ENCODE data around the gene APMAP.
"Not testable (repeated sequence)": the region's sequence is repeated elsewhere in the genome, so short reads cannot be mapped to it uniquely, and the experiment has no call there.

The APMAP gene

GRCh38 chr20:24951536-24952083 lies 40.9 kb downstream of the APMAP start:
- DNase-seq (ENCODE audit: low read depth) = no peak

DNA sequence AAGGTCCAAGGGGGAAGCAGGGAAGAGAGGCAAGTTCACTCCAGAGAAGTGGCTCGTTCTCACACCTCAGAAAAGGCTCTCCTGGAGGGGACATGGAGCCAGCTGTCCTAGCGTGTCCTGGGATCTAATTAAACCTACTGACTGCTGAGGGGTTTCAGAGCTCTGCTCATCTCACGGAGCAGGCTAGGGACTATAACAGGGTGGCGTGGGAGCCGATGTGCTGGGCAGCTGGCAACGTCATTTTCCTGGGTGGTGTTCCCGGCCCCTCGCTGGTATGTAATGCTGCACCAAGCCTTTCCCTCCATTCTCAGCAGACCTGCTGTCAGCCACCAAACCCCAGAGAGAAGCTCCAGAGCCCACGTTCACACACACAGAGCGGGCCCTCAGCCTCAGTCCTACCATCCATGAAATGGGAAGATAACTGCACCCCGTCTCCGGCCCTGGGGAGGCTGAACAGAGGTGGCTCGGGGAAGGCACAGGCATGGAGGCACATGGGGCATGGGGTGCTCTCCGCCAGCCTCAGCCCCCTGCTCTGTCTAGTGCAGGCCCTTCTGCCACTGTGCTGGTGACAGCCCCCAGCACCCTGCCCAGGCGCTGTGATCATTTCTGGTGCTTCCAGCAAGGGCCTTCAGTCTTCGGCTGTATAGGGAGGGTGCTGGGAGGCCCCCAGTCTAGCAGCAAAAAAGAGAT lies 41.6 kb downstream of the APMAP start:
- no peak for DNase-seq (ENCODE audit: low read depth)

GRCh38 chr20:24950128-24950835 lies 42.3 kb downstream of the APMAP start:
- DNase-seq (ENCODE audit: low read depth) = no peak

GRCh38 chr20:24949756-24950127 lies 42.8 kb downstream of the APMAP start:
- no peak for DNase-seq (ENCODE audit: low read depth)

DNA sequence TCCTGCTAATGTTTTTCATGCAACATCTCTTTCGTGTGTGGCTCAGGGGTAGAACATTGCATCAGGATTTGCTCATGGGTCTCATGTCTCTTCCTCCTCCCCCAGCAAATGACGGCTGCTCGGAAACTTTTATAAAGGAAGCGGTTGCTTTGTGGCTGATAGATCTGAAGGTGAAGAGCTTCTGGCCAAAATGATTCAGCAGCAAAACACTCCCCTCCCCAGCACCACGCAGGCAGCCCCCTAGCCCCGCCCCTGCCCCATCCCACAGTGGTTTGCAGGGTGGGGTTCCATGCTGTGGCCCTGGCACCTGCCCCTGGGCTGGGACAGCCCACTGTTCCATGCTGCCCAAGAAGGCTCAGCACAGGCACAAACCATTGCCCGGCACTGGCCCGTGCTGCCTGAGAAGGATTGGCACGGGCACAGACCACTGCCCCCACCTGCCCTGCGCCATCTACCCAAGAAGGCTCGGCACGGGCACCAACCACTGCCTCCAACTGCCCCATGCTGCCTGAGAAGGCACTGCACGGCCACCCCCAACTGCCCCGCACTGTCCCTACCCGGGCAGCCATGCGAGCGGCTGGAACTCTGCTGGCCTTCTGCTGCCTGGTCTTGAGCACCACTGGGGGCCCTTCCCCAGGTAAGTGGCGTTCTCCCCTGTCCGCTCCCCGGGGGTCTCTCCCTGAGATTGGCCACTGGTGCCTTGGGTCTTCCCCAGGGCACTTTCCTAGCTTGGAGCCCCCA lies 43.4 kb downstream of the APMAP start, which contains the start of gene CST7:
CST7 (plus strand) TSS at position 331 of the 741 bp plus-strand sequence; CDS start at position 568, 237 bp downstream.
- no peak for DNase-seq (ENCODE audit: low read depth)

DNA sequence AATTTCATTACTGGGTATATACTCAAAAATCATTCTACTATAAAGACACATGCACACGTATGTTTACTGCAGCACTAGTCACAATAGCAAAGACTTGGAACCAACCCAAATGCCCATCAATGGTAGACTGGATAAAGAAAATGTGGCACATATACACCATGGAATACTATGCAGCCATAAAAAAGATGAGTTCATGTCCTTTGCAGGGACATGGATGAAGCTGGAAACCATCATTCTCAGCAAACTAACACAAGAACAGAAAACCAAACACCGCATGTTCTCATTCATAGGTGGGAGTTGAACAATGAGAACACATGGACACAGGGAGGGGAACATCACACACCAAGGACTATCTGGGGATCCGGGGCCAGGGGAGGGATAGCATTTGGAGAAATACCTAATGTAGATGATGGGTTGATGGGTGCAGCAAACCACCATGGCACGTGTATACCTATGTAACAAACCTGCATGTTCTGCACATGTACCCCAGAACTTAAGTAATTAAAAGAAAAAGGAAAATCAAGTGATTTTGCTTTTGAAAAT lies 44.1 kb downstream of the APMAP start:
- not testable (repeated sequence) for DNase-seq (ENCODE audit: low read depth)

GRCh38 chr20:24946376-24946775 lies 46.2 kb downstream of the APMAP start:
- not testable (repeated sequence) for DNase-seq (ENCODE audit: low read depth)

GRCh38 chr20:24943731-24944130 lies 48.8 kb downstream of the APMAP start:
- DNase-seq (ENCODE audit: low read depth) = no peak

- DNase-seq (ENCODE audit: low read depth) = no peak
Observed at GRCh38 chr20:24943196-24943595, 49.4 kb downstream of the APMAP start.

DNA sequence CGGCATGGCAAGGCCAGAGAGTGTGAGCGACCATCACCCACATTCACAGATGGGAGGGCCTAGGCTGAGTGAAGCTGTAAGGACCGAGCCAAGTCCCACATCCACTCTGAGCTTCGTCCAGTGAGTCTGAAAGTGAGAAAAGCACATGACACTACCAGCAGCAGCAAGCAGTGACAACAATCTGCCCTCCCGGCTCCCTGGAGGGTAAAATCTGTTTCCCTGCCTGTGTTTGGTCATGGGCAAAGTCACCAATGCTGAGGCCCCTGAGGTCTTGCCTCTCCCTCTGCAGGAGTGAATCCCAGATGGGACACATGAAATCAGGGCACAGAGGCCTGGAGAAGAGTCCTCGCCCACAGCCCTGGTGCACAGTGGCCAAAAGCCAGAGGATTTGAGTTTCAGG lies 49.9 kb downstream of the APMAP start:
- no peak for DNase-seq (ENCODE audit: low read depth)

DNA sequence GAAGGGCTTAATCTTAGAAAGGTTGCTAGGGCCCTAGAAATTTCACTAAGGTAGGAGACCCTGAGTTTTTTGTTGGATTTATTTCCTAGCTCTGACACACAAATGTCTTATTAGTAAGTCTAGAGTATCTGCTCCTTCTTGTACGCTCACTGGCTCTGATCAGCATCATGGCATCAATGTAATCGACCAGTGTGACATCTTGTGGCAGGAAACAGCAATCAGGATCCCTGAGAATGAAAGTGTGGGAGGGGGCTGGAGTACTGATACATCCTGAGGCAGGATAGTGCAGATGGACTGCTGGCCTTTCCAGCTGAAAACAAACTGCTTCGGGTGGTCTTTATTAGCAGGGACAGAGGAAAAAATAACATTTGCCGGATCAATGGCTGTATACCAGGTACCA lies 53.5 kb downstream of the APMAP start:
- no peak for DNase-seq (ENCODE audit: low read depth)

DNA sequence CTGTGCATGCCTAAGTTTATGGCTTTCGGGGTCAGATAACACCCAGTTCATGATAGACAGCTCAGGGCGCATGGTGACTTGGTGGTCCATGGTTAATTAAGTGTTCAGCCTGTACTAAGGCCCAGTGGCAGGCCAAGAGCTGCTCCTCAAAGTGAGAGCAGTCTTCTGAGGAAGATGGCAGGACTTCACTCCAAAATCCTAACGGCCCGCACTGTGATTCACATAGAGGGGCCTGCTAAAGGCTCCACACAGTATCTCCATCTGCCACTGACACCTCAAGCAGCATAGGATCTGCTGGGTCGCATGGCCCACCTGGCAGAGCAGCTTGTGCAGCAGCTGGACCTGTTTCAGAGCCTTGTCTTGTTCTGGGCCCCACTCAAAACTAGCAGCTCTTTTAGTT lies 54.1 kb downstream of the APMAP start:
- no peak for DNase-seq (ENCODE audit: low read depth)

- no peak for DNase-seq (ENCODE audit: low read depth)
Observed at GRCh38 chr20:24937579-24937978, 55.0 kb downstream of the APMAP start.

- DNase-seq (ENCODE audit: low read depth) = no peak
Observed at GRCh38 chr20:24936526-24937407, 55.8 kb downstream of the APMAP start.

DNA sequence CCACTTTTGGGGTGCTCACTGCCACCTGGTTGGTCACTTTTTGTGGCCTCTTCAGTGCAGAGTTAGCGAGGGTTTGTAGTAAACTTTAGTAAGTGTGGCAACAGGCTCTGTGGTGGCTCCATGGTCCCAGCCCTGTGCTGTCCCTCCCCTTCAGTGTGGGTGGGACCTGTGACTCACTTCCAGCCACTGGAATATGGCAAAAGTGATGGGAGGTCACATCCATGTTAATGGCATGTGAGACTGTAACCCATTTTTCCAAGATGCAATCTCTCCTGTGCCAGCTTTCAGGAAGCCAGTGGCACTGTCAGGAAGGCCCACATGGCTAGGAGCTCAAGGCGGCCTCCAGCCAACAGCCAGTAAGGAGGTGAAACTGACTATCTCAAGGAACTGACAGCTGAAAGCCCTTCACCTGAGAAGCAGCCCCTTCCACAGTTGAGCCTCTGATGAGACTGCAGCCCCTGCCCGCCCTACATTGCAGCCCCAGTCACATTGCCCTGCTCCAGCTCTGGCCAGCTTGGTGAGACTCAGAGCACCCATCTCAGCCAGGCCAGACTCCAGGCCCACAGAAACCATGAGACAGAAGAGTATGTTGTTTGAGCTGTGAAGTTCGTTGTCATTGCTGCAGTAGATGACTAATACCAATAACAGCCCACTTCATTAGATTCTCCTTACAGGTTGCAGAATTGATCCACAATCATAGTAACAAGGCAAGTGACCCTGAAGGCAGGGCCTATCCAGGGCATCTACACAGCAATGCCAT lies 56.6 kb downstream of the APMAP start:
- DNase-seq (ENCODE audit: low read depth) = no peak

- no peak for DNase-seq (ENCODE audit: low read depth)
Observed at GRCh38 chr20:24935140-24935539, 57.4 kb downstream of the APMAP start.

DNA sequence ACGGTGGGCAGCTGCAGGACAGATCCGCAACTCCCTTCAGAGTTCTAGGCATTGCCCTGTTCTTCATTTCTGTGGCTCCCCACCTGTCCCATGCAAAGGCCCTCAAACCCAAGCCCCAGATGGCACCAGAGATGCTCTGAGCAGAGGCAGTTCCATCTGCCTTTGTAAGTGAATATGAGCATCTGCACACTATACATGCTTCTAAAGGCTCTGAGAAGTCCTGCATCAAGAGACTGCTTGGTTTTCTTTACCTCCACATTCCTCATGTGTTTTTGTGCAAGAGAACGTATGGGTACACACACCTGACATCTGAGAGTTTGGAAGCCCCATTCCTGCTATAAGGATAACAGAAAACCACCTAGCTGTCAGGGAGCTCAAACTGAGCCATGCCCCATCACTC lies 57.8 kb downstream of the APMAP start:
- no peak for DNase-seq (ENCODE audit: low read depth)

- DNase-seq (ENCODE audit: low read depth) = no peak
Observed at GRCh38 chr20:24934101-24934661, 58.4 kb downstream of the APMAP start.

- no peak for DNase-seq (ENCODE audit: low read depth)
Observed at GRCh38 chr20:24933266-24933908, 59.2 kb downstream of the APMAP start.

DNA sequence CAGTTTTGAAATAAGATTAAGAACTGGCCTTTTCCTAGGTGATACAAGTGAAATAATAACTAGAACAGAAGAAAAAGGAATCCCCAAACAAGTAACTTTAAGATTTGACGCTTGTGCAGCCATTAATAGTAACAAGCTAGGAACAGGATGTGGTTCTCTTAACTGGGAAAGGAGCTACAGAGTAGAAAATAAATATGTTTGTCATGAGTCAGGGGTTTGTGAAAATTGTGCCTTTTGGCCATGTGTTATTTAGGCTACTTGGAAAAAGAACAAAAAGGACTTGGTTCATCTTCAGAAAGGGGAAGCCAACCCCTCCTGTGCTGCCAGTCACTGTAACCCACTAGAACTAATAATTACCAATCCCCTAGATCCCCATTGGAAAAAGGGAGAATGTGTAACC lies 60.7 kb downstream of the APMAP start:
- not testable (repeated sequence) for DNase-seq (ENCODE audit: low read depth)
